GM21526 (cell line): ENCODE results near the gene CERS6.

Experiments used
- ATAC-seq: cut with Tn5 transposase; IDR thresholded peaks from one replicate; pipeline ENCODE4 v1.9.1; 2021; ENCODE audit warnings: moderate library complexity; ENCODE audit not compliant: unreplicated experiment, low FRiP score

Gene CERS6

GRCh38 chr2:168687314-168687713 is 231.2 kb downstream of the CERS6 start:
- no peak for ATAC-seq

GRCh38 chr2:168690381-168690885 is 234.4 kb downstream of the CERS6 start:
- ATAC-seq: no peak

DNA sequence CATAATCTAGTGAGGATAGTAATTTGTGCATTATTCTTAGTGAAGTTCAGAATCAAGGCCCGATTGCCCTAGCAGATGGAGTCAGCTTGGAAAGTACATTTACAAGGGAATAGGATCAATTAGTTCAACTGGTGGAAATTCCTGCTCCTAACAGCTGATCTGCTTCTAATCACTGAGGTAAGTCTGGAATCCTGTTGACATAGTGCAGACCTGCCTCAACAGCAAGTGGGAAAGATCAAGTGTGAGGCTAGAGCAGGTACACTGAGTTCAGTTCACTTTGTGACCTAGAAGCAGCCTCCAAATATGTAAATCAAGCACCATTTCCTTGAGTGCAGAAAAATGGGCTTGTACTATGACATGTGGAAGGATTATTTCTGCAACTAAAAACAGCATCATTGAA is 235.1 kb downstream of the CERS6 start:
- ATAC-seq: no peak

- ATAC-seq: no peak
Observed at GRCh38 chr2:168692132-168692744, 236.2 kb downstream of the CERS6 start.

DNA sequence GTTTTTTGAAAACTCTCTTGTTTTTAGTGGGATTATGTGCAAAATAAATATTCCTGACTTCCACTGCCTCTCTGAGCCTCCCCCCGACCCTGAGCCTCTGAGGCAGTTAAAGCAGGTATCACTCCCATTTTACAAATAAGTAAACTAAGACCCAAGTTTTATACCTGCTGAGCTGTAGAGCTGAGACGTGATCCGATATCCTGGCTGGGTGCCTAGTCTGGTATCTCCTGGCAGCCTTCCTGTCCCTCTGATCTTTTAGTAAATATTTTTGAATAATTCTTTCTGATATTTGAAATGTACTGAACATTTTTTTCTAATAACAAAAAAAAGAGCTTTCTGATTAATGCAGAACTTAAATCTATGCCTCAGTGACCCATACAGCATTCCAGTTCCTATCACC is 238.1 kb downstream of the CERS6 start:
- ATAC-seq: no peak

GRCh38 chr2:168694866-168695265 is 238.8 kb downstream of the CERS6 start:
- ATAC-seq: no peak

- no peak for ATAC-seq
Observed at GRCh38 chr2:168697668-168698121, 241.6 kb downstream of the CERS6 start.

DNA sequence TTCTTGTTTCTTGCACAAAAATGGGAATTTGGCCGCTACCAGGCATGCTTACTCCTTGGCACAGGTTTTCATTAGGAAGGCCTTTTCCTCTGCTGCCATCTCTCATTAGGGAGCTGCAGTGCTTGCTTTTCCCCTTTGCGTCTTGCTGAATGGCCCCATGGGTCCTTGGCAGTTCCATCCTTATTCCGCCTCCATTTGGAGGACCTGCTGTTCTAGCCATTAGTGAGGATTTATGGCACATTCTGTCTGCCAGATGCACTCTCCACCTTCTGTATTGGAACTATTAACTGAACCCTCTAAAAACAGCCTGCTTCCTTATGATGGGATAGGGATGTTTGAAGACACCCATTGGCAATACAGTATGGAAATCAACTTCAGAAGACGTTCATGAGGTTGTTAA is 242.9 kb downstream of the CERS6 start:
- no peak for ATAC-seq

- ATAC-seq: no peak
Observed at GRCh38 chr2:168699844-168700417, 243.9 kb downstream of the CERS6 start.

DNA sequence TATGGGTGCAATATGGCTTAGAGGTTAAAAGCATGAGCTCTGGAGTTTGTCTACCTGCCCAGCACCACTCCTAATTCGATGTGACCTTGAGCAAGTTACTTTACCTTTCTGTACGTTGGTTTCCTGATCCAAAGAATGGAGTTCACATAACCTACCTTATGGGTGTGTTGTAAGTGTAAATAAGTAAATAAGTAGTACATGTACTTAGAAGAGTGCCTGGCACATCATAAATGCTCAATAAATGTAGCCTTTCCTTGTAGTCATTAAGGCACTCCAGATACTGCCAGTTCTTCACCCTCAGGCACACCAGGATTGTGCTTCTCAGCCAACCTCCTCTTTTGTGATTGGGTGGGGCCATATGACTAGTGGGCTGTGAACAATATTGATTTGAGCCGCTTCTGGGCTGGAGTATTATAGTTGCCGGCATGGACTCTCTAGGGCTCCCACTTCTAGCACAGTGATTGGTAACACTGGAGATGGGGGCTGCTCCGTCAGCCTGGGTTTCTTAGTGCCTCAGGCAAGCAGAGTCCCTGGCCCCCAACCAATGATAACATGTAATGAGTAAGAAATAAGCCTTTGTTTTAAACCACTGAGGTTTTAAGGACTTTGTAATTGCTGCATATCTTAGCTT is 244.7 kb downstream of the CERS6 start:
- no peak for ATAC-seq

- ATAC-seq: no peak
Observed at GRCh38 chr2:168702579-168702978, 246.5 kb downstream of the CERS6 start.

DNA sequence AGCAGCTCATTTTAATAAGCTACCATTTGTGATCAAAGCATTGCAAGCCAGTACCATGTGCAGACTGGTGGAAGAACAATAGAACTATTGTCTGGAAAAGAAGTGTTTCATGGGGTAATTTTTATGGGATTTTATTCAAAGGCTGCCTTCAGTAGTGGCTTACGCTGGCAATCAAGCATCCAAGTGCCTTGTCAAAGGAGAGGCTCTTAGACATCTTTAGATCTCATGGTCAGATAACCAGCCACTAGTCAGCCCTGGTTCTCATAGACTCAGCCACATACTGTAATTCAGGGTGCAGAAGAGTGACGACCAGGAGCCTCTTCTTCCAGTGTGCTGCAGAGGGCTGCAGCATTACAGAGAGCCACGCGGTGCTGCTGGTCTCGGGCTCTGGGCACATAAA is 247.9 kb downstream of the CERS6 start:
- ATAC-seq: no peak

DNA sequence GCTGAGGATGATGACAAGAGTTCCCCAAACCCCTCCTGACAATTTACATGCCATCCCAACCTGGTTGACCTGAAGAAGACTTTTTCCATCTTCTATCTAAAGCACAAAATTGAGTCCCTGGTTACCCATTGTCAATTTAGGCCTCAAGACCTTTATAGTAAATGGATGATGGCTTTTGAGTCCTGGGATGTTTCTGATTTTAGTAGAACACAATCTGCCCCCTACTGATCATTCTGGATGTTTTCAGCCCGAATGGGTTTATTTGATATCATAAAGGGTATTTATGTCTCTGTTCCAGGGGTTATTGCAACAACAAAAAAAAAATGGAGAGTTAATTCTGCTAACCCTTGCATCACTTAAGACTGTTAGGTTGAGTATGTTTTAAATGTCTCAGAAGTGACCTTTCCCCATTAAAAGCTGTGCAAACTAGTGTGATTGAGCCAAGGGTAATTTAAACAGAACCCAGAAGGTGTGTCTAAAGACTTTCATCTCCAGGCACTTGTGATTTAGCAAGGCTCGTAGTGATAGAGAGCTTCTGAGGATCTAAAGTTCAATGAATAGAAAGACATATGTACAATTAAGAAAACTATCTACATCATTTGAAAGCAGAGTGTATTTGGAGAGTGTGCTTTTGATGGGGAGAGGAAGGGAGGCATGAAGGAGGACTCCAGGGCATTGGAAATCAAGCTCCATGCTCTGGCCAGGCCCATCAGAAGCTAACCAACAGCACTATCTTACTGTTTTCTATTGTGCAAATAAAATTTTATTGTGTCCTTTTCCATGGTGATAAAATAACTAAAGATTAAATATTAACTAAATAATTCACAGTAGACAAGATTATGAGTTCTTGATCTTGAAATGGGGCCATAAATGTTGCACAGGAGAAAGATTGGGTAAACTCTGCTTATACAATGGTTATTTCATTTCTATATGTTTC is 249.7 kb downstream of the CERS6 start:
- no peak for ATAC-seq

GRCh38 chr2:168706806-168707205 is 250.7 kb downstream of the CERS6 start:
- no peak for ATAC-seq

DNA sequence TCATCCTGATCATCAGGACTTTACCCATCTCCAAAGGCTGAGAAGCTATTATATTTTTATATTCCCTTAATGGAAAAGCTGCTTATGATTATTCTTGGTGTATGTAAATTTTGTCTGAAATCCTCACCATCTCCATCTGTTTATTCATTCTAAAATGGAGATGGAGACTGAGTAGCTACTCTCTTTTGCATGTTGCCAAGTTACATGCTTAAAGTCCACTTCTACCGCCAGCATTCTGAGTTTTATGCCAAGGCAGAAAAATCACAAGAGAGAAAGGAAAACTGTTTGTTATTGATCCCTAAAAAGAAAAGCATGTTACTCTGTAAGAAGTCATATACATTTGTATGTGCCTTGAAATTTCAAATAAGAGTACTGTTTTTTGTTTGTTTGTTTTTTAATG is 252.0 kb downstream of the CERS6 start:
- no peak for ATAC-seq

GRCh38 chr2:168710754-168711467 is 254.8 kb downstream of the CERS6 start:
- ATAC-seq: no peak

DNA sequence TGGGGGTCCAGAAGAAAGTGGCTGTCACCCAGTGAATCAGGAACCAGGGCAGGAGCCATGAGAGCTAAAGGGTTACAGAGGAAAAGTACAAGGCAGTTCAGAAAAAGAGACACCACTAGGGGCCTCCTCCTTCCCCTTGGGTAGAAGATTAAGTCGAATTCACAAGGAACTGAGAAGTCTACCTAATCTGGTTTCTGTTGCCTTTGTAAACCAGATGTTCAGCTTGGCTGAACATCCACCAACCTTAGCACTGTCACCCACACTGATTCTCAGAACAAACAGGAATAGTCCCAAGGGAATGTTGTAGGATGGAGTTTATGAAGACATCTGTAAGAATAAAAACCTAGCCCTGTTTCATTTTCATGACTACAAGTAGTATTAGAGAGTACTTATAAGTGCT is 256.0 kb downstream of the CERS6 start:
- ATAC-seq: peak; percentile 98

DNA sequence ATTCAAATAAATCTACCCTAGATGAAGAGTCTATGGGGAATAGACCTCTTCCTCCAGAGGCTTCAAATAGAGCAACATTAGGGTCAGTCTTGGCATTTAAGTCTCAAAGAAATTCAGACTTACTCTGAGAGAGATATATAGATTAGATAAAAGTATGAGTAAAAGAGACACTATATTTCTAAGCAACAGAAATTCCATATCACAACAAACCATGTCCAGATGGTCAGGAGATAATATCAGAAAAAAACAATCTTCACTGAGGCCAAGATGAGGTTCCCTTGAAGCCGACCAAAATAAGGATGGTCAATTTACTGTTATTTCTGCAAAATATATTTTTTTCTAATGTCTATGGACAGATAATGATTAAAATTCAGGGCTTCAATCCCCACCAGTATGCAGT is 257.3 kb downstream of the CERS6 start:
- ATAC-seq: no peak

DNA sequence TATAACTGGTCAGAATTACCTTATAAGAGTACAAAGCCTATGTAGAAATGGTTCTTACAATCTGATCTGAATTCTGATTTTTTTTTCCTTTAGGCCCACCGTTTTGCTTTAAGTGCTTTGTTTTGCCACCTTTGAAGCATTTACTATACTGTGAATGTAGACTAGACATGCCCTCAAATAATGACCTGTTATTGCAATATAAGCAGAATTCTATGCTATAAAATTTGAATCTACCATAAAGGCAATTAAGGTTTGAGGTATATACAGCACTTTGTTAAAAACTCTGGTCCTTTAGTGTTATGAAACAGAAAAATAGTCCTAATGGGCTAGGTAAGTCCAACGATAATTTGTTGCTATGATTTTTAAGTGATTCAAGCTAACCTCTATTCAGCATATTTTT is 259.8 kb downstream of the CERS6 start:
- ATAC-seq: no peak

GRCh38 chr2:168716839-168717238 is 260.8 kb downstream of the CERS6 start:
- no peak for ATAC-seq
